Activated B cell treated with CpG ODN at 0.5 μM for 24 hours (primary cell): ENCODE data around the gene CARD11. TPM values are rescaled to one million over a fixed set of nuclear protein-coding genes. Genes with fewer than 3 reads are reported as not detected.
"Not testable (repeated sequence)": the region's sequence is repeated elsewhere in the genome, so short reads cannot be mapped to it uniquely, and the experiment has no call there.

ENCODE experiments used
- ATAC-seq: fragments of 200-7000 bp; cut with Tn5 transposase; one replicate; pipeline ENCODE4 v1.10.0; 2021; ENCODE audit warnings: low read depth, mild to moderate bottlenecking, moderate library complexity
- CTCF ChIA-PET: fragments of 350-600 bp; sonication (Branson Sonifier 250); formaldehyde crosslinking; loops from one replicate; lab custom pipeline; 2021; ENCODE audit warnings: antibody characterized with exemption; lab: Charles Lee
- POLR2A ChIA-PET: fragments of 350-600 bp; sonication (Branson Sonifier 250); formaldehyde crosslinking; loops from one replicate; lab custom pipeline; 2021; ENCODE audit warnings: antibody characterized with exemption; lab: Charles Lee
- DNase-seq: peaks from one replicate; pipeline ENCODE4 v3.0.0; 2022
- H3K27ac Mint-ChIP-seq: one replicate; pipeline ENCODE4 v1.8.0; 2020; ENCODE audit warnings: mixed read lengths
- H3K27me3 Mint-ChIP-seq: one replicate; pipeline ENCODE4 v1.8.0; 2021; ENCODE audit warnings: mixed read lengths
- H3K36me3 Mint-ChIP-seq: one replicate; pipeline ENCODE4 v1.8.0; 2021; ENCODE audit warnings: low read depth, mixed read lengths
- H3K4me1 Mint-ChIP-seq: one replicate; pipeline ENCODE4 v1.8.0; 2021; ENCODE audit warnings: mixed read lengths
- H3K4me3 Mint-ChIP-seq: one replicate; pipeline ENCODE4 v1.8.0; 2020; ENCODE audit warnings: mild to moderate bottlenecking, mixed read lengths
- H3K9me3 Mint-ChIP-seq: one replicate; pipeline ENCODE4 v1.8.0; 2020; ENCODE audit warnings: mixed read lengths
- intact Hi-C: fragments of 100-400 bp; cut with micrococcal nuclease; formaldehyde crosslinking; loops from one replicate; pipeline ENCODE4 v1.15.1; 2024
- total RNA-seq: library from RNA; stranded (reverse); gene quantifications from 2 replicates; pipeline ENCODE4 v1.2.3, GENCODE V29; 2022
- TF ChIP-seq, protein P1 (sequence below): fragments of 200-600 bp; IDR thresholded peaks from one replicate; pipeline ENCODE4 v1.8.0; 2022; ENCODE audit warnings: antibody characterized with exemption, mild to moderate bottlenecking

Gene CARD11
- total RNA-seq, 1 donor from 2014 or later = 114 TPM

DNA sequence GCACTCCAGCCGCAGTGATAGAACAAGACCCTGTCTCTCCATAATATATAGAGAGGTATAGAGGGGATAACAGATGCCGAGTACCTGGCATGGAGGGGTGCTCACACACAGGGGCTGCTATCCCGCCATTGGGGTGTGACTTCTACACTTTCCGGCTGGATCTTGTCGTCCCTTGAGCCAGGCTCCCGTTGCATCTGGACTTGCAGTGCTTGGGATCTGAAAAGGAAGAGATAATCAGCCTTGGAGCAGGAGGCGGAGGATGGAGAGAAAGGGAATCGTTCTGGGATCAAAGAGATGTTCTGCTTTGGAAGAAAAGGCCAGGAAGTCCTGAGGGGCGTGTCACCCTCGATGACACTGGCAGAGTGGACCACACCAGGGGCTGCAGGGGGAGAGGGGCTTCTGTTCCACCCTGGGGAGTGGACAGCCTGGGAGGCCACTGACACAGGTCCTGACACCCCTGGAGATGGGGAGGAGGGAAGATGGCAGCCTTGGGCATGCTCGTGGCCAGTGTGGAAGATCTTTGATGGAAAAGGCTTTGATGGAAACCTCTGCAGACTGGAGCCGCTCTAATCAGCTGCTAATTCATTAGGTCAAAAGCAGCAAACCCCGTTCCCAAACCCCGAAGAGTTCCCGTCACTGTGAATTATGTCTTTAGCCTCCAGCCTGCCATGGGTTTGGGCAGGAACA is 85.1 kb downstream of the CARD11 start:
- POLR2A ChIA-PET = interaction anchor here (0.6 kb wide), 1 partner anchor 322 kb away, joined by 9 read pairs; no protein-coding TSS in a partner anchor
- CTCF ChIA-PET = no interaction called here
- ATAC-seq (no peak), DNase-seq (no peak)
- TF ChIP-seq, protein P1, sequence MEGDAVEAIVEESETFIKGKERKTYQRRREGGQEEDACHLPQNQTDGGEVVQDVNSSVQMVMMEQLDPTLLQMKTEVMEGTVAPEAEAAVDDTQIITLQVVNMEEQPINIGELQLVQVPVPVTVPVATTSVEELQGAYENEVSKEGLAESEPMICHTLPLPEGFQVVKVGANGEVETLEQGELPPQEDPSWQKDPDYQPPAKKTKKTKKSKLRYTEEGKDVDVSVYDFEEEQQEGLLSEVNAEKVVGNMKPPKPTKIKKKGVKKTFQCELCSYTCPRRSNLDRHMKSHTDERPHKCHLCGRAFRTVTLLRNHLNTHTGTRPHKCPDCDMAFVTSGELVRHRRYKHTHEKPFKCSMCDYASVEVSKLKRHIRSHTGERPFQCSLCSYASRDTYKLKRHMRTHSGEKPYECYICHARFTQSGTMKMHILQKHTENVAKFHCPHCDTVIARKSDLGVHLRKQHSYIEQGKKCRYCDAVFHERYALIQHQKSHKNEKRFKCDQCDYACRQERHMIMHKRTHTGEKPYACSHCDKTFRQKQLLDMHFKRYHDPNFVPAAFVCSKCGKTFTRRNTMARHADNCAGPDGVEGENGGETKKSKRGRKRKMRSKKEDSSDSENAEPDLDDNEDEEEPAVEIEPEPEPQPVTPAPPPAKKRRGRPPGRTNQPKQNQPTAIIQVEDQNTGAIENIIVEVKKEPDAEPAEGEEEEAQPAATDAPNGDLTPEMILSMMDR = no peak
- peaks cover 46% of the 10 kb centered on the region for H3K4me1 Mint-ChIP-seq
- H3K27ac Mint-ChIP-seq = no peak overlapping the region
- H3K4me3 Mint-ChIP-seq = no peak overlapping the region
- no peaks in the 10 kb centered on the region for H3K27me3 Mint-ChIP-seq
- no peaks in the 10 kb centered on the region for H3K9me3 Mint-ChIP-seq
- H3K36me3 Mint-ChIP-seq = peaks cover 57% of the 10 kb centered on the region
- intact Hi-C loops = no loop called here

DNA sequence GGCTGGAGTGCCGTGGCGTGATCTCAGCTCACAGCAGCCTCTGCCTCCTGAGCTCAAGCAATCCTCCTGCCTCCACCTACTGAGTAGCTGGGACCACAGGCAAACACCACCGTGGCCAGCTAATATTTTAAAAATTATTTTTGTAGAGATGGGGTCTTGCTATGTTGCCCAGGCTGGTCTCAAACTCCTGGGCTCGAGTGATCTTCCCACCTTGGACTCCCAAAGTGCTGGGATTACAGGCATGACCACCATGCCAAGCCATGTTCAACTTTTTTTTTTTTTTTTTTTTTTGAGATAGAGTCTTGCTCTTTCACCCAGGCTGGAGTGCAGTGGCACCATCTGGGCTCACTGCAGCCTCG is 86.3 kb downstream of the CARD11 start:
- H3K27me3 Mint-ChIP-seq, H3K4me3 Mint-ChIP-seq, intact Hi-C loops, DNase-seq, H3K27ac Mint-ChIP-seq, H3K9me3 Mint-ChIP-seq, CTCF ChIA-PET, ATAC-seq: not testable (repeated sequence)
- Mint-ChIP-seq H3K4me1 (peaks cover 42% of the 10 kb centered on the region), H3K36me3 (peaks cover 60% of the 10 kb centered on the region)
- POLR2A ChIA-PET = interaction anchor here (0.7 kb wide), 1 partner anchor 84 kb away, joined by 7 read pairs; no protein-coding TSS in a partner anchor

DNA sequence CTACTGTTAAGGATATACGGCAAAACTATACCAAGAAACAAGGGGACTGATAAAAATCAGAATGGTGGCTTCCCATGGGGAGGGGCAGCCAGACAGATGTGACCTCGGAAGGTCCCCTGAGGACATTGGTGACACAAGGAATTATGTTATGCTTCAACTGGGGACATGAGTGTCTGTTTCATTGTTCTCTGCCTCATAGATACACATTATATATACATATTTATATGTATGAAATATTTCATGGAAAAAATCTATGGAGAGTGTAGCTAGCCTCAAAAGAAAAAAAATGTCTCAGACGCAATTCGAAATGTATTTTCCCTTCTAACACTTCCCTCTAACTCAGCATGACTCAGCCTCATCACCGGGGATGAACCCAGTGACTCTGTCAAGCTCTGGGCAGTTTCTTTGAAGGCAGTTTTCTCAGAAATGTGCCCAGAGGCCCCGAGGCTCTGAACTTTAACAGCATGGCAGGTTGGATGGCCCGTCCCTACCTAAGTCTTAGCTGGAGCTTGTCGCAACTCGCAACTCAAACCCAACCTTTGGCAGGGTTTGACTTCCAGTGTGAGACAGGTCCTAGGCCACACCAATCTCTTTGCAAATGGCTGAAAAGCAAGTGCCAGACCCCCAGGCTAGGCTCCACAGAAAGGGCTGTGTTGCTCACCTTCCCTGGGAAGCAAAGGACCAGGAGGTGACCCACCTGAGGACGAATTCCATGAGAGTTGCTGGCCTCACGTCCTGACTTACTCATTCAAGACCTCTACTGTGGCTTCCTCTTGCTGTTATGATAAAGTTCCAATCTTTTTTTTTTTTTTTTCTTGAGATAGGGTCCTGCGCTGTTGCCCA is 86.9 kb downstream of the CARD11 start:
- Mint-ChIP-seq H3K4me3 (no peak overlapping the region), H3K36me3 (peaks cover 66% of the 10 kb centered on the region), H3K4me1 (peaks cover 42% of the 10 kb centered on the region), H3K27ac (peak overlapping the region; percentile 50), H3K27me3 (no peaks in the 10 kb centered on the region), H3K9me3 (no peaks in the 10 kb centered on the region)
- POLR2A ChIA-PET = interaction anchor here (0.7 kb wide), 2 partner anchors 53 to 83 kb away, joined by 3 to 7 read pairs; no protein-coding TSS in a partner anchor
- TF ChIP-seq, protein P1 = no peak
- ATAC-seq (peak; percentile 39), DNase-seq (no peak)
- intact Hi-C loops = no loop called here
- CTCF ChIA-PET = no interaction called here

DNA sequence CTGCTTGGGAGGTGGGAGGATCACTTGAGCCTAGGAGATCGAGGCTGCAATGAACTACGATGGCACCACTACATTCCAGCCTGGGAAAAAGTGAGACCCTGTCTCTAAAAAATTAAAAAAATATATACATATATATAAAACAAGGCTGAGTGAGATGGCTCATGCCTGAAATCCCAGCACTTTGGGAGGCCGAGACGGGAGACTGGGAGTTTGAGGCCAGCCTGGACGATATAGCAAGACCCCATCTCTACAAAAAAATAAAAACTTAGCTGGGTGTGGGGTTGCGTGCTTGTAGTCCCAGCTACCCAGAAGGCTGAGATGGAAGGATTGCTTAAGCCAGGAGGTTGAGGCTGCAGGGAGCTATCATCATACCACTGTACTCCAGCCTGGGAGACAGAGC is 87.6 kb downstream of the CARD11 start:
- ATAC-seq (no peak), DNase-seq (no peak)
- Mint-ChIP-seq H3K4me1 (peaks cover 49% of the 10 kb centered on the region), H3K9me3 (no peaks in the 10 kb centered on the region), H3K27me3 (no peaks in the 10 kb centered on the region), H3K27ac (no peak overlapping the region), H3K36me3 (peaks cover 66% of the 10 kb centered on the region), H3K4me3 (no peak overlapping the region)
- POLR2A ChIA-PET = interaction anchor here (0.7 kb wide), 1 partner anchor 52 kb away, joined by 3 read pairs; no protein-coding TSS in a partner anchor
- CTCF ChIA-PET = no interaction called here
- TF ChIP-seq, protein P1 = no peak
- intact Hi-C loops = no loop called here

DNA sequence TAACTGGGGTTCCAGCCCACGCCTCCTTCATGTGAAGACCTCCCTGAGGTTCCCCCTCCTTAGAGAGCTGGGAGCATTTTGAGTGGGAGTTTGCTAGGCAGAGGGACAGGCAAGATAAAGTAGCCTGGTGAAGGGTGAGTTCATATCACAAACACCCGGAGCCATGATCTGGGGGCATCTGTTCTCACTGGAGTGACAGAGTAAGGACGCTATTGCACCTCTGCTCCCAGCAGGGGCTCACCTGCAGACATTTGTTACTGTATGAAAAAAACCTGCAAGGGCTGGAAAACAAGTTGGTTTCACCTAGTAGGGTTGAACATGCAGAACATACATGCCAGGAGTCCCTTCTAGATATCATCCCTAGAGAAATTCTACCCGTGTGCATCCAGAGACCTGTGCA is 88.4 kb downstream of the CARD11 start:
- Mint-ChIP-seq H3K27ac (peak overlapping the region; percentile 30), H3K27me3 (no peaks in the 10 kb centered on the region), H3K4me3 (no peak overlapping the region), H3K9me3 (no peaks in the 10 kb centered on the region), H3K4me1 (peaks cover 55% of the 10 kb centered on the region), H3K36me3 (peaks cover 69% of the 10 kb centered on the region)
- ChIA-PET CTCF (no interaction called here), POLR2A (no interaction called here)
- DNase-seq (no peak), ATAC-seq (no peak)
- intact Hi-C loops = no loop called here
- TF ChIP-seq, protein P1 = no peak
